ENCODE data around the gene SLC22A4. TPM values are rescaled to one million over a fixed set of nuclear protein-coding genes. Genes with fewer than 3 reads are reported as not detected.

Gene SLC22A4
- 1.6 TPM for total RNA-seq

GRCh38 chr5:132293992-132294727, at the start of gene SLC22A4:
SLC22A4 (plus strand) TSS chr5:132294394; CDS start chr5:132294617, 223 bp downstream.

GRCh38 chr5:132257131-132258101, 36.8 kb upstream of the SLC22A4 start, which contains the start of gene PDLIM4:
PDLIM4 (plus strand) TSS chr5:132257696; CDS start chr5:132257735, 39 bp downstream.

GRCh38 chr5:132369474-132370180, 75.4 kb downstream of the SLC22A4 start, which contains the start of gene SLC22A5:
SLC22A5 (plus strand) TSS chr5:132369710; CDS start chr5:132369973, 263 bp downstream.

Small RNA genes lying within 50 kb of the gene (small RNA-seq; reads per million reads assigned to genes)
- gene MIR3936 (ENCODE audit: low replicate concordance) = not detected

Other genes with a start within 250 kb of the SLC22A4 start
- not detected for gene IL3, start 233.7 kb upstream of the SLC22A4 start, total RNA-seq
- not detected for gene CSF2, start 220.6 kb upstream of the SLC22A4 start, total RNA-seq
- 21.3 TPM for gene P4HA2, start 66.5 kb upstream of the SLC22A4 start, total RNA-seq
- gene PDLIM4, start 36.7 kb upstream of the SLC22A4 start, total RNA-seq = 4.4 TPM
- 13.5 TPM for gene SLC22A5, start 75.3 kb downstream of the SLC22A4 start, total RNA-seq
- 2.5 TPM for gene IRF1, start 196.4 kb downstream of the SLC22A4 start, total RNA-seq
- not detected for gene IL5, start 249.1 kb downstream of the SLC22A4 start, total RNA-seq